HG03159 (cell line): Measurements from ENCODE around the gene PDZRN4.

Experiments
- ATAC-seq: cut with Tn5 transposase; IDR thresholded peaks from one replicate; pipeline ENCODE4 v1.9.1; 2021; ENCODE audit warnings: mild to moderate bottlenecking, moderate library complexity; ENCODE audit not compliant: unreplicated experiment

The PDZRN4 gene

DNA sequence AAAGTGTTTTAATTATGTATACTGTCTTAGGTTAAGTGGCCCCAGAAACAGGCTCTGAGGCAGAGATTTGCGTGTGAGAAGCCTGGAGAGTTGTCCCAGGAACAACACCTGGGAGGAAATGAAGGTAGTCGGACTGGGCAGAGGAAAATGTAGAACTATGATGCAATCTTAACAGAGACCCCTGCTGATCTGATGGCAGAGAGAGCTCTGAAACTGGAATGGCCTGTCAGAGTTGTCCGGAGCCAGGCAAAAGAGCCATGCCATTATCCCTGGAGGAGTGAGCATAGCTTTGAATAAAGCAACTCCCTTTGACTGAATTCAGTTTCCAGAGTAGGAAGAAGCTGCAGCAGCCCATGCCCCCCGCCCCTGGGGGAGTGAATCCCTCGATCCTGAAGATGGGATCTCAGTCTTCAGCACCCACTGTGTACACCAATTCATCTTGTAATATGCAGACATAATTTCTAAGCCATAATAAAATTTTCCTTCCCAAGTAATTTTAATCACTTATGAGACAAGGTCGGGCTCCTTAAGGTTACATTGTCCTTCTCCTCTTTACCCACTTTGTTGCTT lies 264.8 kb downstream of the PDZRN4 start:
- ATAC-seq: no peak

DNA sequence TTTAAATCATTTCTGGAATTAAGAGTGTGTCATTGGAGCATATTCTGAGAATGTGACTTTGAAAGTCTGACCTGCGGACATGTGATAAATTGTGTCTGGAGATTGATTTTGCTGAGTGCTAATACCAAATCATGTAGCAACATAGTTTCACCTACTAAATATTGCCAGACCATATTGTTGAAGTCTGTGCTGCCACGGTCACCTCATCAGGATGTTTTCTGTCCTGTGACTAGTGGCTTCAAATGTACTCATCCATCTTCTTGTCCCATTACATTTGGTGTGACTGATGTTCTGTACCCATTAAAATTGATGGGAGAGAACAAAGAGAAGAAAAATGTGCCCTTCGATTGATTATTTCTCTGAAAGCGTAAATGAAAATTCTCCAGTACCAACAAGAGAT lies 265.3 kb downstream of the PDZRN4 start:
- ATAC-seq: no peak

DNA sequence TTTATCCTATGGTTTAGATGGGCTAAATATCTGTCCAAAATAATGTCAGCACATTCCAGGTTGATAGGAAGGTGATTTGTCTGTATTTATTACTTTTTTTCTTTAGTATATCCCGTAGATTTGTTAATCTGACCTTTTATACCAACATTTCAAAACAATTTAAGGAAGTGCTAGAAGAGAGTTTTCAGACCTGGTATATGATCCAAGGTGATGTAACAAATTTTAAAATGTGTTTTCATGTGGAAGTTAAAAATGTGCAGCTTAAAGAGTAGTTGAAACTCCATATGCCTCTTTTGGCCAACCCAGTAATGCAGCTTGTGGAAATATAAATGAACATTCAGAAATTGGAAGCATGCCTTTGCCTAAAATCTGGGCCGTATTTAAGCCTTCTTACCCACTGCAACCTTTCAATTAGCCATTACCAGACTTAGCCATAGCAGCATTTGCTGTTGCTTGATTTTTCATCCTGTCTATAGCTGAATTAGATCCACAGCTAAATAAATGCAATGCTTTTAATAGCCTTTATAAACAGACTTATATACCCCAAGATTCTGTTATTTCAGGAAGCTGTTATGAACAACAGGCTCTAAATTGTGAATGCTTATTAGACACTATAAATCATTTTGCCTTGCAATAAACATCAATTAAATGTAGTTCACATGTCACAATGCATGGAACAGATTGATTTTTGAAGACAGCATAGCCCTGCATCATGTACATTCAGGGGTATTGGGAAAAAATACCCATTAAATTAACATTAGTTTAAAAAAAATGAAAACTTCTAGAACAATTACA lies 271.2 kb downstream of the PDZRN4 start:
- ATAC-seq: no peak

DNA sequence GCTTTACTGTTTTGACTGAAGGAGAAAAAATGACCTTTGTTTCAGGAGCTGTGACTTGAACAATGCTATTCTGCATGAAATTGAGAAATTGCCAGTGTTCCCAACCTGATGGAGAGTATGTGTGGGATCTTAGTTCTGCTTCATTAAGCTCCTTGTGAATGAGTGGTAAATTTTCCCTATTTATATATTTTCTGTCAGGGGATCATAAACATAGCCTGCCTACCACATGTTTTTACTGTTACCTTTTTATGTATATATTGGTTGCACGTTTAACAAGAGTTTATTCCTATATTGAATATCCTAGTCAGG lies 271.7 kb downstream of the PDZRN4 start:
- ATAC-seq: no peak

DNA sequence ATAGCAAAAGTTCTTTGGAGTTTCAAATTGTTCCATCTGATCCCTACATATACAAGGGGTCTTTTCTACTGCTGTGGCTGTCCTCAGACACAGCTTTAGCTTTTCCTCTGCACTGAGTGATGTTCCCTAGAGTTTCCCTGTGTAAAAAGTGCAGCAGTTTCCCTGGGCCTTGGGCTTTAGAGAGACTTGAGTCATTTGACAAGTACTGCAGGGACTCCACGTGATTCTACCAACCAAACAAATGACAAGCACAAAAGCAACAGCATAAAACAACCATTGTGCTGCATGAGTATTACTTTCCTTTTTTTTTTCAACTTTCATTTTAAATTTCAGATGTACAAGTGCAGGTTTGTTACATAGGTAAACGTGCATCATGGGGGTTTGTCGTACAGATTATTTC lies 272.8 kb downstream of the PDZRN4 start:
- ATAC-seq: no peak

DNA sequence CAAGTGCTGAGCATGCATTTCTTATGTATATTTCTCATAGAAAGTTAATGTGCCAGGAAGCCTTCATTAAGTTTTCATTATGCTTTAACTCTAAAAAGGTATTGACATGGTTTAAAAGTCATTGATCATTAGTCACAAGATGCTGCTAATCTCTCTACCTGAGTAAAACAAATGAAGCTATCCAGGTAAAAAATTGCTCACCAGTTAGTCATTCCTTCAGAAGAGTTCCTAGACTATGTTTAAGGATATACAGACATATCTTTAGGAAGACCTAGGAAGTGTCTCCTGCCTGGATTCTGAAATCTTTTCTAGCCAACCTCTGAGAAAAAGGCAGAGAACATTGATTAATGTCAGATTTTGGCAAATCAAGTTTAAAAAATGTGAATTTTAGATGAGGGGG lies 274.2 kb downstream of the PDZRN4 start:
- no peak for ATAC-seq

DNA sequence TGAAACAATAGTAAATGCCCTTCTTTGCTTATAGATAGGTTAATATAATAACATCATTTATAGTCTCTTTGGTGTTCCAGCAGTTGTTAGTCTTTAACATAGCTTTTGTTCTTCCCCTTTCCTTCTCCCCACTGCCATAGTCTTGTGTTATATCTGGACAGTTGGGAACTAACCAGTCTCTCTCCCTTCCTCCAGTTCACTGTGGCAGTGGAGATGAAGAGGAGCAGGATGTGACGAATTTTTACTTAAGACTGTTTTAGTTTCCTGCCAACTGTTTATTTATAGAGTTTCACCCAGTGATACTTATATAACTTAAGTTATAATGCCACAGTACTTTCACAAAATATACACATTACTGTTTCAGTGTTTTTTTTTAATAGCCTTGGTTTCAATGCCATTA lies 277.4 kb downstream of the PDZRN4 start:
- ATAC-seq: no peak

DNA sequence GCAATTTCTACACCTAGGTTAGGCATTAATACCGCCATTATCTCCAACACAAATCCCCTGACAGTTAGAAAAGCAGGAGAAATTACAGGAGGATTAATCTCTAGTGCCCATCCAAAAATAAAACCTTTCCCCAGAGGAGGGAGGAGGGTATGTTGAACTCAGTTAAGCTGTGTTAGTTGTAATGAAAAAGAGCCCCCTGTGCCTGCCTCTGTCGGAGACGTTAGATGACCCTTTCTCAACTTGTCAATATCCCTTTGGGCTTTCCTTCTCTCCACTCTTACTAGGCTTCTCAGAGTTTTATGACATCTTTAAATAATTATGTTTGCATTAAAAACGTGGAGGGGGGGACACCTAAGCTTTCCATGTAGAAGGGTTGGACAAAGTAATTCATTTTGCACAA lies 278.2 kb downstream of the PDZRN4 start:
- ATAC-seq: no peak

DNA sequence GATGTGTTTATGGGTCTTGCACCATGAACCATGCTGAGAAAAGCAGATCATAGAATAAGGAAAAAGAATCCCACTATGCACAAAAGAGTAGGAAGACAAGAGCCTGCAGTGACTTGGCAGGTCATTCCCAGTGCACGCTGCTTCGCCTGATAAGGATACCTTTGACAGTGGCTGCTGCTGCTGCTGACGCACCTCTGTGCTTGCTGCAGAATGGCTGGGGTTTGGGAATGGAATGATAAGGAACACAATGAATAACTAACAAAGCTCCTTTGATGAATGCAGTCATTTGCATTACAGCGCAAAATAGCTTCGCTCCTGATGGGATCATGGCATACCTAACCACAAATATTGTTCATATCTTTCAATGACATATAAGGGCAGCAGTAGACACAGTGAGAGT lies 278.7 kb downstream of the PDZRN4 start:
- no peak for ATAC-seq

DNA sequence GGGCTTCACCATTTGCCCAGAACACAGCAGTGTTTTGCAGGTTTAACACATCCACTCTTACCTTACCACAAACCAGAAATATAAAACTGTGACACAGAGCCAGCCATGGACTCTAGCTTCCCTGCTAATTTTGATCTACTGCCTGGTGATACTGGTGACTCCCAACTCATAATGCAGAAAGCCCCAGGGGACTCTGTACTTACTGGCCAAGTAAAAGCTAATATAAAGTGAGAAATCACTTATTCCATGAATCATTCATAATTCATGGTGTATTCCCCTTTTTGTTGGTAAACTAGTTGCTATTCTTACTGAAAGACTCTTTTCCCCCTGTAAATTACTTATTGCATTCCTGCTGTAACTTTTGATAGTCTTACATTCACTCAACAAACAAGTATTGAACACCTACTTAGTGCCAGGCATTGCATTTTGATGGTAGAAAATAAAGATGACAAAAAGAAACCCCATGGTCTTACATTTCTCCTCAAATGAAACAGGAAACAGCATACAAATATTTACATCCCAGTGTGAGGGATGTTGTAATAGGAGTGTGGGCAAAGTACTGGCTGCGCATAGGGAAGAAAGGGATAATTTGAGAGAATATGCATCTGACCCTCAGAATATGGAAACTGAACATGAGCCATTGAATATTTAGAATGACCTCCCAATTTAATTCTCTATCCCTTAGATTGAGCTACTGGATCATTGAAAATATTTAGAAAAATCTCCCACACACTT lies 279.6 kb downstream of the PDZRN4 start:
- no peak for ATAC-seq

DNA sequence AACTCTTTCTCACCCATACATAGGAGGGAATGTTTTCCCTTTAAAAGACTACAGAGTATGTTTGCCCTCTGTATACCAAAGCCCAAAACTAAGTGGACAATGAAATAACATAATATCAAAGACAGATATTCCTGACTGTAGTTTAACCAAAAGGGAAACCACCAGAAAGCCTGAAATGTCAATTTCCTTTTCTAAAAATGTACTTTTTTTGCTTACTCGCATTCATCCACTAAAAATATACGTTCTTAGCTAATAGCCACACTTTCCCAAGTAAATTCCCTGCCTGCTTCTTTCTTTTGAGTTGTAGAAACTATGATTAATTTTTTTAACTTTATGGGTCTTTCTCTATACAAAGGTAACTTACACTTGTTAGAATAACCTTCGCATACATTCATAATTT lies 280.2 kb downstream of the PDZRN4 start:
- no peak for ATAC-seq

DNA sequence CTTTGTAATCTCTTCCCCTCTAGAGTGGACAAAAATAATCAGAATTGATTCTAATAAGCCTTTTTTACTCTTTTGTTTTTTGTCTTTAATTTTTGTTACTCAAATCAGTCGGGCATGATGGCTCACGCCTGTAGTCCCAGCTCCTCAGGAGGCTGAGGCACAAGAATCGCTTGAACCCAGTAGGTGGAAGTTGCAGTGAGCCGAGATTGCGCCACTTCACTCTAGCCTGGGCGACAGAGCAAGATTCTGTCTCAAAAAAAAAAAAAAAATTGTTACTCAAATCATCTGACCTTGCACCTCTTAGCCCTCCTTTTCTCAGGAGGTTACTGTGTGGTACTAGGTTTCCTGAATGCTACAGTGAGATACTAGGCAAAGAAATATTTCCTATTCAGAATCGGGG lies 280.6 kb downstream of the PDZRN4 start:
- ATAC-seq: no peak

DNA sequence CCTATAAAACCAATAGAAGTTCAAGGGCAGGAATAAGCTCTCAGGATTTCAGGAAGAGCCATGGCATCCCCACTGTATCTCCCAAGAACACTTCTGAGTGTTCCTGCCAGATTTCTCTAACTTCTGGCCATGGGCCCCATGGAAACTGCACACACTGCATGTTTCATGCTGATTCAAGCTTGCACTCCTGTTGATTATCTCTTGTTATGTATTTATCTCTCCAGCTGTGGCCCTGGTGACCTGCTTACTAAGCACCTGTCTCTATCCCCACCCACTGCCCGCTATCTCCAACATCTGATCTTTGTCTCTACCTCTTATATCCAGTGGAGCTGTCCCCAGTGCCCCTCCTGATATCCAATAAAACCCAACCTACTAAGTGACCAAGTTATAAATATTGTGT lies 285.3 kb downstream of the PDZRN4 start:
- ATAC-seq: no peak

DNA sequence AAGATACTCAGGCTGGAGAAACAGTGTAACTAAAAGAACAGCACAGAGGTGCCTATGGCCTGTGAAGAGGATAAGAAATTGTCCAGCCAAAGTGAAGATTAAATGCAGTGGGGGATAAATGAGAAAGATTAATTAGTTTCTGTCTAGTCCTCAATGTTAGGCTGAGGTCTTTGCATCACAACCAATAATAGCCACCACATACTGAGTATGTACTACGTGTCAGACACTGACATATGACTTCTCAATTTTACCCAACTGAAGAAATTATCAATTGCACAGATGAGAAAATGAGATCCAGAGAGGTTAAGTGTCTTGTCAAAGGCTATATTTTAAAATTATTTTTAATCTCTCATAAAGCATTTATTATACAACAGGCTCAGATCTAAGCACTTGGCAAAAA lies 285.9 kb downstream of the PDZRN4 start:
- no peak for ATAC-seq

DNA sequence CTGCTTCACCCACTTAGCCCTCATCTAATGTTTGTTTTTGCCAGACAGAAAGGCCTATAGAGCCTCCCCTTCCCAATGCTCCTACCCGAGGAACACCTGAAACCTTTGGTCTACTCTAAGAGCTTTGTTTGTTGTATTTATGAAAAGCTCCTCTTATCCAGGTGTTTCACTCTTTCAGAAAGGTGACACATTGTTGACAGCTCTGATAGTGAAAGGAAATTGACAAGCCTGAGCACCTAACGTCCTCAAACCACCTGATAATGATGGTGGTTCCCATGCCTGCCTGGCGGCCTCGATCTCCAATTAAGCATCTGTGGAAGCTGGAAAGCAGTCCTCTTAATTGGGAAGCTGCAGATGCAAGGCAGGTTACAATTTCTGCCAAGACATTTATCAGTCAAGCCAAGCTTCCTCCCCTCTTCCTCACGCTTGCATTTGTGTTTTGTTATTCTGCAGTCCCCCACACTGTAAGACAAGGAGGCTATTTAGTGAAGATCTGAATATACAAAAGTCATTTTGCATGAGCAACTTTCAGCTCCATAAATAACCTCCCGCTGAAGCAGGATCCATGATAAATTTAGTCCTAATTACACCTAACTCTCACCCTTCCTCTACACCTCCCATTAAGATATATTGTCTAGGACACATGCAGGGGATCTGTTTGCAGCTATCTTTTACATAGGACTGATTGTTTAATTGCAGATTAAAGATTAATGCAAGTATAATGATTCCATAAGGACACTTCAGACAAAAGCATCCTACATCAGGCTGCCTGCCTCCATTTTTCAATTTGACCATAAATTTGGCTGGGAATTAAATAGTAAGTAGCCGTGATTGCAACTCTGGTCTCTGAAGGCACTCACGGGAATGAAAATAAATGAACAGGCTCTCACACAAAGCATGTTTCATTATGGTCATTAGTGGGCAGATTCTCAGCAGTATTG lies 288.6 kb downstream of the PDZRN4 start:
- ATAC-seq: no peak

DNA sequence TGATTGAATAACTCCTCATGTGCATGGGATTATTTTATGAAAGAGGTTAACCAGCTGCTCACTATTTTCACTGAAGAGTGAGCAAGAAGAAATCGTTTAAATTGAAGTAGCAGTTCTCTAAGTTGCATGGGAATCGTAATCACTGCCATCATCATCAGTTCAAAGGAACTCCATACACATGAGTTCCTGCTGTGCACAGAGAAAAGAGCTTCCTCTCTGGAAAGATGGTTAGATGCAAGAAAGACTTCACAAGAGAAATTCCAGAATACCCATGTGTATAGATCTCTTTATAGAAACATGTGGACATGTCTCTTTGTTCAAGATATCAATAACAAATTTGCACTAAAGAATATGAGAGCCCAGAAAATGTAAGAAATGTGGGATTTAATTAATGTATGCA lies 291.3 kb downstream of the PDZRN4 start:
- ATAC-seq: no peak

DNA sequence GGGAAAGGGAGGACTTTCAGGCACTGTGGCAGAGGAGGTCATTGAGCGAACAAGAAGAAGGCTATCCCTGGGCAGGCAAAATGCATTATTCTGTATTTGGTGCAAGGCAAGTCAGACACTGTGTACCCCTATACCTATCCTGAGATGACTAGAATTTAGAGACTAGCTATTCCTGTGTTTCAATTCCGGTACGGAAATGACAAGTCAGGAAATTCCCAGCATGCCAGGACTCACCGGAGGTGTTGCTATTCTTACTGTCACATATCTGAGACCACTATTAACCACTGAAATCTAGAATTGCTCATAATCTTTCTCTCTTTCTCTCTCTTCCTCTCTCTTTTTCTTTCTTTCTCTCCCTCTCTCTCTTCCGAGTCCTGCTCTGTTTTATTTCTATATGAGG lies 297.1 kb downstream of the PDZRN4 start:
- ATAC-seq: no peak

DNA sequence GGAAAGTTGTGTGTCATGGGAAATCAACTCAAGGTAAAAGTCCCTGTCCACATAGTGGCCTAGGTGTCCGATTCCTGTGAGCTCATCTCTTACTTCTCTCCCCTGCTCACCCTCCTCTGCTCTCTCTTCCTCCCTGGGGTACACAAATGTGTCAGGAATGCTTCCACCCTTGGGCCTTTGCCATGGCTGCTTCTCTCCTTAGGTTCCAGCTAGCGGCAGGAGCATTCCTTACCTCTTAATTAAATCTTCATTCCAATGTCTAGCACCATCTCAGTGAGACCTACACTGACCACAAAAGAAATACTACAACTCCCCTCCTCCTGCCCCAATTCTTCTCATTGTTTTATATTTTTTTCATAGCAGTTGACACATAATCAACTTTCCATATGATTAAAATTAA lies 298.6 kb downstream of the PDZRN4 start:
- no peak for ATAC-seq

DNA sequence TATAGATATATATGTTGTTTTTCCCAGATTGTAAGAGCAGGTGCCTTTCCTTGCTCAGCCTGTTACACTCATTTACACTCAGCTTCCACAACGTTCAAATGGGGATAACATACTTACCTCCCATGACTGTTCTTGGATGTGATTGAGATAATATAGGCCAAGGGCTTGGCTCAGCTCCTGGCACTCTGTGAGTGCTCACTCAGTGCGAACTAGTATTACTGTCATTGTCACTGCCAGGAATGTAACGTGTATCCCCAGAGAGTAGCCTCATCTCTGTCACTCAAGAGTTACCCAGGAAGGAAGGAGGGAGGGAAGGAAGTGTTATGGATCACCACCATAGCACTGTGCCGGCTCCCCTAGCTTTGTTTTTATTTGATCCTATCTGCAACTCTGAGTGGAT lies 307.9 kb downstream of the PDZRN4 start:
- ATAC-seq: no peak

DNA sequence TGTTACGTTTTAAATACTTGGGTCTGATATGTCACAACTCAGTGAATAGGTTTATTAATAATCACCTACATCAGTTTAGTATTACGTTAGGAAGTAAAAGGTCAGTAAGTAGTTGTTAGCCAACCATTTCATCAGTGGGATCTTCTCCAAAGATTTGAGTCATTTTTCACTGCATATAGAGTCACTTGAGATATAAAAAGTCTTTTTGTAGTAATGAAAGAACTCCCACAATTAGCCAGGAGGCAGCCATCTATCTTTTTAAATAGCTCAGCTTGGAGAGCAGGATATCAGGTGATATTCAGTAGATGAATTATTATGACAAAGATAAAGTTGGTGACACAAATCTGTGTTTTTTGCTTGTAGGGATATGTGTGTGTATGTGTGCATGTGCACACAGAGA lies 309.3 kb downstream of the PDZRN4 start:
- no peak for ATAC-seq

DNA sequence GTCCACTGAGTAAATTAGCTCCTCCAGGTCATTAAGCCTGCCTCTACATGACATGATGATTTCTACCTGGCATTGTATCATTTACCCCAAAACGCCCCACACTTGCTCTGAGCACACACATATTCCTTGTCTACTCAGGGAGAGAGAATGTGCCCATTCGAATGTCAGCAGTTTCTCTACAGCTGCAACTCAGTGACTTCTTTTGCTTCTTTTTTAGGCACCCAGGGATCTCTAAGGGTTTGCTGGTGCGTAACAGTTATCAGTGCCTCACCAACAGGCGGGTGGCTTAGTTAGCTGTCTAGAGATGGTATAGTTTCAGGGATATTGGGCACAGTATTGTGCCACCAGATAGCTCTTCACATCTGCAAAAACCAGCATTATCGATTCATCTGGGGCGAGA lies 316.9 kb downstream of the PDZRN4 start:
- no peak for ATAC-seq
